ENCODE measurements around the gene CSAD. TPM values are rescaled to one million over a fixed set of nuclear protein-coding genes. Genes with fewer than 3 reads are reported as not detected.
A peak's percentile ranks its signal among the peaks of the same experiment; 100 is the strongest.

The CSAD gene
- total and polyA plus RNA-seq, 3 experiments from 2014 or later, result 0.70 to 18.7 (median 15.8) TPM

DNA sequence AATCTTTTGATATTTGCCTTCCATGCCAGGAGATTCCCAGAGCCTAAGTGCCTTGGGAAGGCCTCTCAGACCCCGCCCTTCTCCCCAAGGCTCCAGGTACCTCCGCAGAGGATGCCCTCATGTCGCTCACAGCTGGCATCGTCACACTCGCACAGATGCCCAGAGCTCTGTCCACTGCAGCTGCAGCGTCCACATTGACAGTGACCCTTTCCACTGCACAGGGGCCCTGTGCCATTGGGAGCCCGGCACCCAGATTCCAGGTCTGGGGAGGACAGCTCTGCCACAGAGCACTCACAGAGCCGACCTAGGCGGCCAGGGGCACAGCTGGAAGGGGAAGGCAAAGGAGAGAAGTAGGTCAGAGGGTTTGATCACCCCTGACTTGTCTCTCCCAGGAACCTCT lies 12.3 kb upstream of the CSAD start:
- no peak overlapping the region for H3K4me3 Mint-ChIP-seq
- peaks cover 17 to 33% (median 21%) of the 10 kb centered on the region in 3 donors for H3K4me1 Mint-ChIP-seq
- H3K9me3 ChIP-seq (ENCODE audit: low read length), result no peaks in the 10 kb centered on the region
- no peaks in the 10 kb centered on the region for H3K27me3 ChIP-seq (ENCODE audit: insufficient read depth, low read length, poor library complexity, severe bottlenecking)
- H3K27ac ChIP-seq (ENCODE audit: low read depth, low read length), result no peak overlapping the region
- peaks cover 14% of the 10 kb centered on the region for H3K4me1 ChIP-seq (ENCODE audit: insufficient read depth, low read length)
- peak overlapping the region in 2 of 8 donors; percentile 38 to 86 for H3K27ac Mint-ChIP-seq
- ChIA-PET CTCF (interaction anchor here (0.8 kb wide), 1 partner anchor 34 kb away, joined by 3 read pairs; no protein-coding TSS in a partner anchor), POLR2A (interaction anchor here (0.6 to 1.1 kb wide), 2 partner anchors 9 to 10 kb away, joined by 3 to 6 read pairs; no protein-coding TSS in a partner anchor)
- H3K9me3 Mint-ChIP-seq, result no peaks in the 10 kb centered on the region
- H3K27me3 Mint-ChIP-seq, result no peaks in the 10 kb centered on the region
- H3K36me3 ChIP-seq (ENCODE audit: insufficient read depth, low read length), result peaks cover 71% of the 10 kb centered on the region
- no peak overlapping the region for H3K4me3 ChIP-seq (ENCODE audit: low read length)
- no peak for DNase-seq
- H3K36me3 Mint-ChIP-seq, result peaks cover 8 to 92% (median 23%) of the 10 kb centered on the region in 3 donors

DNA sequence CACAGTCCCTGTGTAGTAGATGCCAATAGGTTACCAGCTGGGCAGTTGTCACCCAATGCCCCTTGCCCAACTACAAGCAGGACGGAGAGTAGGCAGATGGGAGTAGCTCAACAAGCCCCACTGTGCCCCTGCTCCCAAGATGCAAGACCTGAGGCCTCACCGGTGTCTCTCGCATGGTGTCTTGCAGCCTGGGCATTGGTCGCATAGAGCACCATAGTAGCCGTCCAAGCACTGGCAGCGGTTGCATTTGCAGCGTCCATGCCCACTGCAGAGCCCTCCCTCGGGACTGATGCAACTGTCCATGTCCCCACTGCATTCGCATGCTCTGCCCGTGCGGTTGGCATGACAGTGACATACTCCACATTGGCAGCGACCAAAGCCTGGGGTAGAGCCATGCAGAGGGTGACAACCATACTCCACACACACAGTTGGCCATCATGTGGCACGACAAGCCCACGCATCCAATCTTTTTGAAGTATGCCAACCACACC lies 11.9 kb upstream of the CSAD start:
- no peak overlapping the region for H3K4me3 Mint-ChIP-seq
- no peaks in the 10 kb centered on the region for H3K9me3 Mint-ChIP-seq
- no peak overlapping the region for H3K27ac Mint-ChIP-seq
- Histone ChIP-seq H3K4me3 (ENCODE audit: low read length) (no peak overlapping the region), H3K36me3 (ENCODE audit: insufficient read depth, low read length) (peaks cover 76% of the 10 kb centered on the region), H3K4me1 (ENCODE audit: insufficient read depth, low read length) (peaks cover 9% of the 10 kb centered on the region), H3K27ac (ENCODE audit: low read depth, low read length) (no peak overlapping the region), H3K9me3 (ENCODE audit: low read length) (no peaks in the 10 kb centered on the region), H3K27me3 (ENCODE audit: insufficient read depth, low read length, poor library complexity, severe bottlenecking) (no peaks in the 10 kb centered on the region)
- ChIA-PET POLR2A (interaction anchor here (0.6 to 1.2 kb wide), 3 partner anchors 8 to 10 kb away, joined by 3 to 6 read pairs (median 4); no protein-coding TSS in a partner anchor), CTCF (interaction anchor here (6.5 kb wide), 1 partner anchor 33 kb away, joined by 43 read pairs; no protein-coding TSS in a partner anchor)
- H3K36me3 Mint-ChIP-seq, result peaks cover 8 to 94% (median 22%) of the 10 kb centered on the region in 3 donors
- peaks cover 15 to 33% (median 19%) of the 10 kb centered on the region in 3 donors for H3K4me1 Mint-ChIP-seq
- DNase-seq, result no peak
- H3K27me3 Mint-ChIP-seq, result no peaks in the 10 kb centered on the region

DNA sequence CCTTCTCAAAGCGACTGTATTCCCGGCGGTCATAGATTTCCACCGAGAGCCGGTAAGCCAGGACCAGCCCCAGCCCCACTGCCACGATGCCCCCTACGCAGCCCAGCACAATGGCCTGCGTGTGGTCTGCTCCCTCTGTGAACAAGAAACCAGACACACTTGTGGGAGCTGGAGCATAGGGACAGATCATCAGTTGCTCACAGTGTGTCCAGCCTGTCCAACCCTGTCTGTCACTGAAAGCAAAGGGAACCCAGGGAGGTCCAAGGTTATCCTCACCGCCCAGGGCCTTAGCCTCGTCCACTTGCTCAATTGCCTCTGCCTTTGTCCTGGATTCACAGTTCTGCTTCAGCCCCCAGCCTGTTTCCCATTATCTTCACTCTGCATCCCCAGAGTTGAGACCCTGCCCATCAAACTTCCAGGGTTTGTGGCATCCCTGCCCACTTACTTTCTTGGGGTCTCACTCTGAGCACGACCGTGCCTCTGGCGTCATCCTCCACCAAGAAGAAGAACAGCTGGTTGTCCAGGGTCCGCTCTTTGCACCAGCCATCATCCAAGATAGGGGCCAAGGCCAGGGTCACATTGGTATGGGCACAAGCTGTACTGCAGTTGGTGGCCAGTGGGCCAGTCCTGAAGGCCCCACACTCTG lies 11.3 kb upstream of the CSAD start:
- CTCF ChIA-PET, result interaction anchor here (1.8 to 6.5 kb wide), 2 partner anchors 12 to 32 kb away, joined by 12 to 43 read pairs; partner anchors contain the start of genes CSAD and ZNF740
- POLR2A ChIA-PET, result interaction anchor here (0.6 to 1.2 kb wide), 3 partner anchors 8 to 28 kb away, joined by 4 to 6 read pairs (median 4); no protein-coding TSS in a partner anchor
- no peaks in the 10 kb centered on the region for H3K9me3 Mint-ChIP-seq
- H3K27ac Mint-ChIP-seq, result peak overlapping the region in 1 of 8 donors; percentile 86
- H3K36me3 Mint-ChIP-seq, result peaks cover 8 to 95% (median 21%) of the 10 kb centered on the region in 3 donors
- H3K9me3 ChIP-seq (ENCODE audit: low read length), result no peaks in the 10 kb centered on the region
- H3K27ac ChIP-seq (ENCODE audit: low read depth, low read length), result no peak overlapping the region
- H3K27me3 ChIP-seq (ENCODE audit: insufficient read depth, low read length, poor library complexity, severe bottlenecking), result no peaks in the 10 kb centered on the region
- no peak for DNase-seq
- H3K4me1 Mint-ChIP-seq, result peaks cover 11 to 31% (median 16%) of the 10 kb centered on the region in 3 donors
- no peak overlapping the region for H3K4me3 Mint-ChIP-seq
- peaks cover 76% of the 10 kb centered on the region for H3K36me3 ChIP-seq (ENCODE audit: insufficient read depth, low read length)
- no peak overlapping the region for H3K4me3 ChIP-seq (ENCODE audit: low read length)
- H3K27me3 Mint-ChIP-seq, result no peaks in the 10 kb centered on the region
- H3K4me1 ChIP-seq (ENCODE audit: insufficient read depth, low read length), result peaks cover 4% of the 10 kb centered on the region

DNA sequence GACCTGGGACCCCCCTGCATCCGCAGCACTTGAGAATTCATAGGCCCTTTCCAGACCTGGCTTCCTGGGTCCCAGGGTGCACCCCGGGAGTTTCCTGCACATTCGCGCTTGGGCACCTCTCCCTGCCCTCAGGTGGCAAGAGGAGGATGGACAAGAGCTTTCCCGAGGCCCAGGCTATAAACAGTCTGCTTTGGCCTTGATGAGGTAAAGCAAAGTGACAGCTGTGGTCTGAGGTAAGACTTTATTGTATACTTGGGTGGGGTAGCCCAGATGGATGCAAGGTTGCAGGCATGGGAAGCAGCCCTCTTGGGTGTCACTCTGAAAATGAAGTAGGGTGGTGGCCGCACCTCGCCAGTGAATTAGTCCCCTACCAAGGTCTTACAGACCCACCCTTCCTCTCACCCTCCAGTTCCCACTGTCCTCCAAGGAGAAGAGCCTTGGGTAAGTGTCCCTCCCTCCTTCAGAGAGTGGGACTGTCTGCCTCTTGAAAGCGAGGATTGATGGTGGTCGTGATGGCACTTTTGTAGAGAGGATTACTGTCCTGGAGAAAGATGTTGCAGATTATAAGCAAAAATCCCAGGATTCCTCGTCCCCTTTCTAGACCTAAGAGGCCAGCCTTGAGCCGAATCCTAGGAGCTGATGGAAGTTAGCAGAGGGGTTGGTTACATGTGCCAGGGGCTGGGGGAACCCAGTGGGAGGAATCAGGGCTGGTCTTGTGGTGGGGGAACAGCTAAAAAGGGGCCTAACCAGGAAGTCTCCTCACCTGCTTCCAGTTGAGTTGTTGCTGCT lies 10.6 kb upstream of the CSAD start:
- ChIA-PET CTCF (interaction anchor here (0.9 to 6.5 kb wide), 5 partner anchors 11 to 107 kb away, joined by 3 to 43 read pairs (median 3); partner anchors contain the start of genes CSAD and ZNF740), POLR2A (interaction anchor here (0.6 to 1.2 kb wide), 2 partner anchors 9 to 29 kb away, joined by 4 read pairs; no protein-coding TSS in a partner anchor)
- H3K9me3 ChIP-seq (ENCODE audit: low read length), result no peaks in the 10 kb centered on the region
- DNase-seq, result no peak
- peaks cover 2 to 95% (median 22%) of the 10 kb centered on the region in 3 donors for H3K36me3 Mint-ChIP-seq
- H3K27me3 ChIP-seq (ENCODE audit: insufficient read depth, low read length, poor library complexity, severe bottlenecking), result no peaks in the 10 kb centered on the region
- H3K4me3 Mint-ChIP-seq, result no peak overlapping the region
- peak overlapping the region in 3 of 8 donors; percentile 47 to 81 (median 68) for H3K27ac Mint-ChIP-seq
- no peaks in the 10 kb centered on the region for H3K27me3 Mint-ChIP-seq
- H3K36me3 ChIP-seq (ENCODE audit: insufficient read depth, low read length), result peaks cover 76% of the 10 kb centered on the region
- H3K4me1 ChIP-seq (ENCODE audit: insufficient read depth, low read length), result no peaks in the 10 kb centered on the region
- no peak overlapping the region for H3K27ac ChIP-seq (ENCODE audit: low read depth, low read length)
- no peaks in the 10 kb centered on the region for H3K9me3 Mint-ChIP-seq
- no peak overlapping the region for H3K4me3 ChIP-seq (ENCODE audit: low read length)
- H3K4me1 Mint-ChIP-seq, result peaks cover 8 to 31% (median 13%) of the 10 kb centered on the region in 3 donors

DNA sequence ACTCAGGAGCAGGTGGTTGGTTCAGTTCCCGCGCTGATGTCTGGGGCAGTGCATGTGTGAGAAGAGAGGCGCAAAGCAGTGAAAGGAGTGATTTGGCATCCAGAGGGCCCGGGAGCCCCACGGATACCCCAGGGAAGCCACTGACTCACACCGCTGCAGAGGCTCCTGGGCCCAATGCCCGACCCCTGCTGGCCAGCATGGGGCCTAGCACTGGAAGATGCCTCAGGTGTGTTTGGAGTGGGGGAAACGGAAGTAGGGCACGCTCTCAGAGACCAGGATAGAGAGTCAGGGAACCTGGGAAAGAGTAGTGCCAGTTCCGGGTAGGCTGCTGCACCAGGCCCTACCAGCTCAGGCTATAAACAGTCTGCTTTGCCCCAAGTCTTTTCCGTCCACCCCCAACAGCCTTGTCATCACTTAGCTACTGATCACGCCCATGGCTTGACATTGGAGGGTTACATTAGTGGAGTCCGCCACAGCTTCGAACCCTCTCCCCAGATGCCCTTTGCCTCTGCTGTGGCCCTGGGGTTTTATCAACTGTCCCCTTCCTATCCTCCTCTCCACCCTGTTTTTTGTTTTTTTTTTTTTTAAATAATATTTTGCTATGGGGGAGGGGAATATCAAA lies 9.5 kb upstream of the CSAD start:
- Mint-ChIP-seq H3K4me3 (no peak overlapping the region), H3K27ac (peak overlapping the region; percentile 9 to 89 (median 70)), H3K36me3 (peaks cover 0 to 95% (median 25%) of the 10 kb centered on the region in 3 donors), H3K4me1 (peaks cover 12 to 35% (median 13%) of the 10 kb centered on the region in 3 donors), H3K27me3 (no peaks in the 10 kb centered on the region), H3K9me3 (no peaks in the 10 kb centered on the region)
- Histone ChIP-seq H3K9me3 (ENCODE audit: low read length) (no peaks in the 10 kb centered on the region), H3K4me1 (ENCODE audit: insufficient read depth, low read length) (no peaks in the 10 kb centered on the region), H3K4me3 (ENCODE audit: low read length) (no peak overlapping the region), H3K27ac (ENCODE audit: low read depth, low read length) (no peak overlapping the region), H3K27me3 (ENCODE audit: insufficient read depth, low read length, poor library complexity, severe bottlenecking) (no peaks in the 10 kb centered on the region), H3K36me3 (ENCODE audit: insufficient read depth, low read length) (peaks cover 76% of the 10 kb centered on the region)
- DNase-seq, result peak; percentile 33 to 67 (median 40)
- CTCF ChIA-PET, result interaction anchor here (0.7 to 6.5 kb wide), 10 partner anchors 10 to 131 kb away, joined by 3 to 43 read pairs (median 3); partner anchors contain the start of genes AAAS, CSAD and ZNF740
- POLR2A ChIA-PET, result interaction anchor here (1.0 to 2.4 kb wide), 4 partner anchors 9 to 110 kb away, joined by 3 to 16 read pairs (median 5); partner anchors contain the start of genes CSAD and ZNF740

DNA sequence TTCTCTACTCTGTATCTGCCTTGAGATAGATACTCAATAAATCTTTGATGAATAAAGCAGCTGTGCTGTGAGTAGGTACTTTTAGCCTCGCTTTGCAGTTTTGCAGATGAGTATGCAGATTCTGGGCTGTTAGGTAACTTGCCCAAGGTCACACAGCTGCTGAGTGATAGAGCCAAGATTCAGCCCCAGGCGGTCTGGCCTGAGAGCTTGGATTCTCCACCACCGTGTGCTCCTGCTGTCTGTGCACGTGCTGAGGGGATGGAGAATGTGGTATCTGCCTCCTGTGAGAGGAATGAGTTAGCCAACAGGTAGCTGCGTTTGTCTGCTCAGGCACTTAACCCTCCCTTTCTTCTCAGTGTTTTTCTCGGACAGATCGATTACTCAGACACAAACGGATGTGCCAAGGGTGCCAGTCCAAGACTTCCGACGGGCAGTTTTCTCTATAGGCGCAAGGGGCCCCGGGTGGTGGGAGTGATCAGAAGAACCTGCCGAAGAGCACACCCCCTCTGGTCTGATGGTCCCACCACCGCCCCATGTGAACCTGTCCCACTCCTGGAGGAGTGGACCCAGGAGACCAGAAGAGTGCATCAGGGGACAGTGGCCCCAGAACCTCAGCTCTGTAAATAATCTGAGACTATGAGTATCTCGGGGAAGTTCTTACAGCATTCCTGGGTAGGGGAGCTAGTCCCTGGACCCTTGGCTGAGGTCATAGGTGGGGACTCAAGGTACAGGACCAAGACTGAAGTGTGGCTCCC lies 6.6 kb upstream of the CSAD start:
- no peak for DNase-seq
- ChIA-PET CTCF (interaction anchor here (0.9 to 6.5 kb wide), 13 partner anchors 8 to 158 kb away, joined by 3 to 43 read pairs (median 3); partner anchors contain the start of gene AAAS), POLR2A (interaction anchor here (0.6 to 2.6 kb wide), 4 partner anchors 11 to 110 kb away, joined by 4 to 6 read pairs (median 4); no protein-coding TSS in a partner anchor)
- H3K4me1 Mint-ChIP-seq, result peaks cover 38 to 64% (median 39%) of the 10 kb centered on the region in 3 donors
- H3K27ac Mint-ChIP-seq, result peak overlapping the region in 3 of 8 donors; percentile 15 to 73 (median 52)
- Histone ChIP-seq H3K4me1 (ENCODE audit: insufficient read depth, low read length) (peaks cover 23% of the 10 kb centered on the region), H3K4me3 (ENCODE audit: low read length) (no peak overlapping the region), H3K36me3 (ENCODE audit: insufficient read depth, low read length) (peaks cover 56% of the 10 kb centered on the region), H3K27ac (ENCODE audit: low read depth, low read length) (no peak overlapping the region), H3K9me3 (ENCODE audit: low read length) (no peaks in the 10 kb centered on the region), H3K27me3 (ENCODE audit: insufficient read depth, low read length, poor library complexity, severe bottlenecking) (no peaks in the 10 kb centered on the region)
- H3K4me3 Mint-ChIP-seq, result no peak overlapping the region
- no peaks in the 10 kb centered on the region for H3K27me3 Mint-ChIP-seq
- no peaks in the 10 kb centered on the region for H3K9me3 Mint-ChIP-seq
- peaks cover 0 to 93% (median 21%) of the 10 kb centered on the region in 3 donors for H3K36me3 Mint-ChIP-seq

All from CD8-positive, alpha-beta memory T cell (primary cell).